Hepatocyte (in vitro differentiated cells): ENCODE measurements around the gene TTC7B. TPM values are rescaled to one million over a fixed set of nuclear protein-coding genes. Genes with fewer than 3 reads are reported as not detected.

Experiments
- DNase-seq: peaks from one replicate; pipeline ENCODE4 v3.0.0-alpha.2; 2016; ENCODE audit warnings: low spot score
- H2AFZ ChIP-seq: fragments of 200-600 bp; sonication (generic); 2 replicates; pipeline ENCODE4 v1.6.0; 2016; ENCODE audit warnings: antibody characterized with exemption, mild to moderate bottlenecking
- H3K27ac ChIP-seq: fragments of 200-600 bp; sonication (generic); 2 replicates; pipeline ENCODE4 v1.5.1; 2016; ENCODE audit warnings: mild to moderate bottlenecking
- H3K27me3 ChIP-seq: fragments of 200-600 bp; sonication (generic); 2 replicates; pipeline ENCODE4 v1.6.1; 2016
- H3K36me3 ChIP-seq: fragments of 200-600 bp; sonication (generic); replicated peaks from 2 replicates; pipeline ENCODE4 v1.5.1; 2016; ENCODE audit warnings: low read depth; ENCODE audit not compliant: insufficient read depth
- H3K4me1 ChIP-seq: fragments of 200-600 bp; sonication (generic); 2 replicates; pipeline ENCODE4 v1.5.1; 2016; ENCODE audit warnings: mild to moderate bottlenecking, moderate library complexity; ENCODE audit not compliant: insufficient read depth
- H3K4me2 ChIP-seq: fragments of 200-600 bp; sonication (generic); 2 replicates; pipeline ENCODE4 v1.6.0; 2016
- H3K4me3 ChIP-seq: fragments of 200-600 bp; sonication (generic); 2 replicates; pipeline ENCODE4 v1.5.1; 2016; ENCODE audit warnings: mild to moderate bottlenecking
- H3K79me2 ChIP-seq: fragments of 200-600 bp; sonication (generic); 2 replicates; pipeline ENCODE4 v1.6.0; 2017; ENCODE audit warnings: mild to moderate bottlenecking
- H3K9me2 ChIP-seq: fragments of 200-600 bp; sonication (generic); replicated peaks from 2 replicates; pipeline ENCODE4 v1.6.0; 2017; ENCODE audit warnings: mild to moderate bottlenecking; ENCODE audit not compliant: insufficient read depth
- H3K9me3 ChIP-seq: fragments of 200-600 bp; sonication (generic); 2 replicates; pipeline ENCODE4 v1.5.1; 2016; ENCODE audit warnings: low read depth, mild to moderate bottlenecking
- H4K20me1 ChIP-seq: fragments of 200-600 bp; sonication (generic); 2 replicates; pipeline ENCODE4 v1.6.0; 2016; ENCODE audit warnings: mild to moderate bottlenecking; ENCODE audit not compliant: insufficient read depth, poor library complexity, severe bottlenecking
- CTCF ChIP-seq: fragments of 200-600 bp; sonication (generic); IDR thresholded peaks from 2 replicates; pipeline ENCODE4 v1.5.1; 2016; ENCODE audit warnings: antibody characterized with exemption, mild to moderate bottlenecking; ENCODE audit not compliant: poor library complexity
- EZH2 ChIP-seq: fragments of 200-600 bp; sonication (generic); IDR thresholded peaks from 2 replicates; pipeline ENCODE4 v1.6.1; 2016; ENCODE audit warnings: antibody characterized with exemption, mild to moderate bottlenecking, borderline replicate concordance
- EZH2phosphoT487 ChIP-seq: fragments of 200-600 bp; sonication (generic); IDR thresholded peaks from one replicate; pipeline ENCODE4 v1.6.1; 2018; ENCODE audit warnings: antibody characterized with exemption, mild to moderate bottlenecking, low read depth, moderate library complexity; ENCODE audit not compliant: unreplicated experiment, severe bottlenecking
- WGBS: methylation state at CpG from one replicate; pipeline ENCODE4 v1.1.6; 2016; ENCODE audit warnings: low lambda C conversion rate; ENCODE audit errors: missing lambda C conversion rate; 5-methylcytosine and 5-hydroxymethylcytosine counted together
- polyA plus RNA-seq: library from polyadenylated mRNA; unstranded; fragments of >200 nt; fragmentation: Nextera tagmentation; extraction: Ambion mirVana; gene quantifications from 2 replicates; pipeline ENCODE4 v1.2.1, GENCODE V29; 2016
- total RNA-seq: library from RNA; depleted of rRNA; stranded (reverse); fragments of >200 nt; gene quantifications from 2 replicates; pipeline ENCODE4 v1.2.3, GENCODE V29; 2014

The TTC7B gene
- total and polyA plus RNA-seq, 2 experiments from 2014 or later: 10.7 to 25.5 TPM

- Histone ChIP-seq H3K4me1 (peaks cover 5% of the 10 kb centered on the region), H3K79me2 (no peaks in the 10 kb centered on the region), H3K27ac (no peak overlapping the region), H3K27me3 (no peaks in the 10 kb centered on the region), H3K4me2 (peak overlapping the region; percentile 92), H3K4me3 (no peak overlapping the region), H3K36me3 (no peaks in the 10 kb centered on the region), H2AFZ (peak overlapping the region; percentile 67), H3K9me2 (no peaks in the 10 kb centered on the region), H3K9me3 (no peaks in the 10 kb centered on the region), H4K20me1 (no peaks in the 10 kb centered on the region)
- WGBS: 88% methylated on average over 3 of the region's 3 CpGs
- TF ChIP-seq CTCF (no peak), EZH2phosphoT487 (no peak), EZH2 (no peak)
- DNase-seq: no peak
These were observed 58.8 kb downstream of the TTC7B start for GRCh38 chr14:90757452-90757851.

GRCh38 chr14:90756755-90757345 lies 59.4 kb downstream of the TTC7B start:
- H3K36me3 ChIP-seq: no peaks in the 10 kb centered on the region
- no peaks in the 10 kb centered on the region for H4K20me1 ChIP-seq
- H3K4me2 ChIP-seq: no peak overlapping the region
- H3K4me3 ChIP-seq: no peak overlapping the region
- H3K27me3 ChIP-seq: no peaks in the 10 kb centered on the region
- 94% methylated on average over 10 of the region's 10 CpGs for WGBS
- TF ChIP-seq CTCF (no peak), EZH2phosphoT487 (no peak), EZH2 (no peak)
- DNase-seq: no peak
- no peaks in the 10 kb centered on the region for H3K9me3 ChIP-seq
- H3K9me2 ChIP-seq: no peaks in the 10 kb centered on the region
- H3K79me2 ChIP-seq: no peaks in the 10 kb centered on the region
- no peak overlapping the region for H2AFZ ChIP-seq
- H3K4me1 ChIP-seq: peaks cover 5% of the 10 kb centered on the region
- H3K27ac ChIP-seq: no peak overlapping the region

- H3K27ac ChIP-seq: no peak overlapping the region
- no peaks in the 10 kb centered on the region for H3K9me3 ChIP-seq
- H4K20me1 ChIP-seq: no peaks in the 10 kb centered on the region
- H3K9me2 ChIP-seq: no peaks in the 10 kb centered on the region
- no peaks in the 10 kb centered on the region for H3K27me3 ChIP-seq
- H3K4me1 ChIP-seq: peaks cover 5% of the 10 kb centered on the region
- DNase-seq: no peak
- no peak overlapping the region for H3K4me3 ChIP-seq
- WGBS: 86% methylated on average over 4 of the region's 4 CpGs
- no peaks in the 10 kb centered on the region for H3K36me3 ChIP-seq
- no peak for TF ChIP-seq EZH2
- no peak for TF ChIP-seq EZH2phosphoT487
- no peak for TF ChIP-seq CTCF
- H3K4me2 ChIP-seq: no peak overlapping the region
- H2AFZ ChIP-seq: no peak overlapping the region
- H3K79me2 ChIP-seq: no peaks in the 10 kb centered on the region
These were observed 60.4 kb downstream of the TTC7B start for GRCh38 chr14:90755661-90756304.
